HEK293 (cell line): ENCODE results near the gene UFD1.

Source experiments
- CTCF ChIA-PET: fragments of 350-600 bp; formaldehyde crosslinking; extraction: SDS; loops from one replicate; lab custom pipeline; 2021; ENCODE audit warnings: antibody characterized with exemption; lab: Yijun Ruan, JAX
- POLR2A ChIA-PET: fragments of 300-600 bp; formaldehyde crosslinking; extraction: SDS; loops from one replicate; lab custom pipeline; 2020; ENCODE audit warnings: antibody characterized with exemption, inconsistent platforms; lab: Yijun Ruan, JAX
- H3K27ac ChIP-seq: fragments of 200-500 bp; sonication (Bioruptor generic); 2 replicates; pipeline ENCODE4 v1.5.1; 2014; ENCODE audit warnings: low read depth, low read length, control low read depth, inconsistent platforms; ENCODE audit errors: extremely low read depth
- H3K36me3 ChIP-seq, 2 experiments: fragments of 200-500 bp in 1 of 2; sonication (Bioruptor generic) in 1 of 2; 1 replicate in 1 of 2; 2 replicates in 1 of 2; pipeline ENCODE4 v1.5.1; 2014 to 2017; ENCODE audit warnings: inconsistent platforms in 2 of 2, low read length in 2 of 2; ENCODE audit not compliant: control insufficient read depth in 2 of 2, insufficient read depth in 1 of 2
- H3K4me1 ChIP-seq: fragments of 200-500 bp; sonication (Bioruptor generic); 2 replicates; pipeline ENCODE4 v1.5.1; 2014; ENCODE audit warnings: mild to moderate bottlenecking, low read length, inconsistent platforms; ENCODE audit not compliant: control insufficient read depth, insufficient read depth
- H3K4me3 ChIP-seq: 2 replicates; pipeline ENCODE4 v1.5.1; 2011; ENCODE audit warnings: low read depth, mild to moderate bottlenecking, control low read depth, low read length, moderate library complexity
- H3K9me3 ChIP-seq: fragments of 200-500 bp; sonication (Bioruptor generic); 2 replicates; pipeline ENCODE4 v1.5.1; 2014; ENCODE audit warnings: low read depth, low read length, inconsistent platforms; ENCODE audit not compliant: control insufficient read depth, insufficient read depth
- GLI2 ChIP-seq: fragments of 450-650 bp; formaldehyde crosslinking; IDR thresholded peaks from 2 replicates; pipeline ENCODE4; 2017; ENCODE audit warnings: missing biosample characterization, missing genetic modification characterization, low read depth, borderline replicate concordance
- HOXD13 ChIP-seq: sonication (generic); formaldehyde crosslinking; IDR thresholded peaks from 2 replicates; pipeline ENCODE4 v1.8.0; 2022; ENCODE audit warnings: missing genetic modification reagents, borderline replicate concordance
- KLF7 ChIP-seq: fragments of 450-650 bp; formaldehyde crosslinking; IDR thresholded peaks from 2 replicates; pipeline ENCODE4 v1.5.1; 2016; ENCODE audit warnings: missing biosample characterization, missing genetic modification characterization, borderline replicate concordance
- RBAK ChIP-seq: fragments of 450-650 bp; formaldehyde crosslinking; IDR thresholded peaks from 2 replicates; pipeline ENCODE4 v1.5.1; 2016; ENCODE audit warnings: missing biosample characterization, missing genetic modification characterization
- SCRT1 ChIP-seq: fragments of 450-650 bp; formaldehyde crosslinking; IDR thresholded peaks from 2 replicates; pipeline ENCODE4 v1.5.1; 2016; ENCODE audit warnings: missing biosample characterization, missing genetic modification characterization, borderline replicate concordance
- ZBTB21 ChIP-seq: fragments of 450-650 bp; formaldehyde crosslinking; IDR thresholded peaks from 2 replicates; pipeline ENCODE4 v1.5.1; 2017; ENCODE audit warnings: missing biosample characterization, missing genetic modification characterization
- ZNF140 ChIP-seq: fragments of 450-650 bp; formaldehyde crosslinking; IDR thresholded peaks from 2 replicates; pipeline ENCODE4 v1.5.1; 2016; ENCODE audit warnings: missing biosample characterization, missing genetic modification characterization
- ZNF146 ChIP-seq: fragments of 450-650 bp; formaldehyde crosslinking; IDR thresholded peaks from 2 replicates; pipeline ENCODE4 v1.5.1; 2016; ENCODE audit warnings: missing biosample characterization, missing genetic modification characterization
- ZNF157 ChIP-seq: fragments of 450-650 bp; formaldehyde crosslinking; IDR thresholded peaks from 2 replicates; pipeline ENCODE4 v1.5.1; 2016; ENCODE audit warnings: missing biosample characterization, missing genetic modification characterization
- ZNF214 ChIP-seq: fragments of 450-650 bp; formaldehyde crosslinking; IDR thresholded peaks from 2 replicates; pipeline ENCODE4 v1.5.1; 2017; ENCODE audit warnings: missing biosample characterization, mild to moderate bottlenecking, missing genetic modification characterization, borderline replicate concordance
- ZNF239 ChIP-seq: fragments of 450-650 bp; formaldehyde crosslinking; IDR thresholded peaks from 2 replicates; pipeline ENCODE4 v1.5.1; 2016; ENCODE audit warnings: missing biosample characterization, missing genetic modification characterization
- ZNF274 ChIP-seq, 2 experiments: fragments of 200-500 bp in 1 of 2; fragments of 450-650 bp in 1 of 2; sonication (Bioruptor generic) in 1 of 2; formaldehyde crosslinking in 1 of 2; IDR thresholded peaks; 2 replicates each; pipeline versions ENCODE4 v1.5.1 to v1.6.1; 2014 to 2016; ENCODE audit warnings: borderline replicate concordance in 1 of 2, inconsistent platforms in 1 of 2, low read length in 1 of 2, missing biosample characterization in 1 of 2, missing genetic modification characterization in 1 of 2
- ZNF302 ChIP-seq: fragments of 450-650 bp; formaldehyde crosslinking; IDR thresholded peaks from 2 replicates; pipeline ENCODE4 v1.5.1; 2016; ENCODE audit warnings: missing biosample characterization, missing genetic modification characterization, low read depth
- ZNF335 ChIP-seq: fragments of 450-650 bp; formaldehyde crosslinking; conservative IDR thresholded peaks from 2 replicates; pipeline ENCODE4 v1.5.1; 2016; ENCODE audit warnings: missing biosample characterization, missing genetic modification characterization
- ZNF341 ChIP-seq: fragments of 450-650 bp; formaldehyde crosslinking; IDR thresholded peaks from 2 replicates; pipeline ENCODE4; 2016; ENCODE audit warnings: low read depth, missing biosample characterization, missing genetic modification characterization
- ZNF585B ChIP-seq: fragments of 450-650 bp; formaldehyde crosslinking; IDR thresholded peaks from 2 replicates; pipeline ENCODE4 v1.5.1; 2016; ENCODE audit warnings: missing biosample characterization, missing genetic modification characterization
- ZNF654 ChIP-seq: fragments of 450-650 bp; formaldehyde crosslinking; IDR thresholded peaks from 2 replicates; pipeline ENCODE4 v1.5.1; 2016; ENCODE audit warnings: low read depth, missing biosample characterization, missing genetic modification characterization
- ZNF660 ChIP-seq: fragments of 450-650 bp; IDR thresholded peaks from 2 replicates; pipeline ENCODE4 v1.5.1; 2018; ENCODE audit warnings: missing biosample characterization, mild to moderate bottlenecking, missing genetic modification characterization
- ZNF707 ChIP-seq: fragments of 450-650 bp; formaldehyde crosslinking; IDR thresholded peaks from 2 replicates; pipeline ENCODE4 v1.5.1; 2016; ENCODE audit warnings: missing biosample characterization, missing genetic modification characterization
- ZNF776 ChIP-seq: fragments of 450-650 bp; formaldehyde crosslinking; IDR thresholded peaks from 2 replicates; pipeline ENCODE4 v1.5.0; 2017; ENCODE audit warnings: missing biosample characterization, missing genetic modification characterization, borderline replicate concordance
- ZNF792 ChIP-seq: fragments of 450-650 bp; formaldehyde crosslinking; IDR thresholded peaks from 2 replicates; pipeline ENCODE4 v1.5.1; 2016; ENCODE audit warnings: missing biosample characterization, missing genetic modification characterization
- TF ChIP-seq, protein P1 (sequence below): fragments of 450-650 bp; formaldehyde crosslinking; IDR thresholded peaks from 2 replicates; pipeline ENCODE4 v1.5.1; 2016; ENCODE audit warnings: missing biosample characterization, missing genetic modification characterization
- TF ChIP-seq, protein P2 (sequence below): fragments of 450-650 bp; formaldehyde crosslinking; IDR thresholded peaks from 2 replicates; pipeline ENCODE4 v1.5.1; 2016; ENCODE audit warnings: missing biosample characterization, missing genetic modification characterization
- TF ChIP-seq, protein P3 (sequence below): fragments of 450-650 bp; formaldehyde crosslinking; IDR thresholded peaks from 2 replicates; pipeline ENCODE4 v1.5.1; 2016; ENCODE audit warnings: missing biosample characterization, missing genetic modification characterization, borderline replicate concordance
- TF ChIP-seq, protein P4 (sequence below): fragments of 450-650 bp; formaldehyde crosslinking; IDR thresholded peaks from 2 replicates; pipeline ENCODE4 v1.5.0; 2017; ENCODE audit warnings: missing biosample characterization, missing genetic modification characterization, borderline replicate concordance

Gene UFD1

DNA sequence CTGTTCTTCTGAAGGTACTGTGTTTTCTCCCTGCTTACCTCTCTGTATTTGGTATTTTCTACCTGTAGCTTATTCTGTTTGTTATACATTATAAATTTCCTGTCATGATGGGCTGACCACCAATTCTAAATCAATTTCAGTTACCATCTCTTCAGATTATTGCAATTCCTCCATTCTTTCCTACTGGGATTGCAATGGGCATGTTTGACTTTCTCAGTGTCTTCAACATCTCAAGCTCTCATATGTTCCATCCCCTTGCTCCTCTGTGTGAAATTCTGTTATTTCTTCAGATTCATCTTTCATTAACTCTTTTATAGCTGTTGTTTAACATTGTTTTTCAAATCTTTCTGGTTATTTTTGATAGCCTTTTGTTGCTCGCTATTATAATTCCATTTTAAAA, 16.0 kb downstream of the UFD1 start:
- H3K4me1 ChIP-seq = no peaks in the 10 kb centered on the region
- ChIA-PET POLR2A (interaction anchor here (1.5 kb wide), 1 partner anchor 17 kb away, joined by 3 read pairs; the partner anchor contains the start of gene CDC45), CTCF (interaction anchor here (0.6 to 5.8 kb wide), 4 partner anchors 9 to 17 kb away, joined by 3 to 27 read pairs (median 6); partner anchors contain the start of gene UFD1)
- no peak overlapping the region for H3K4me3 ChIP-seq
- no peaks in the 10 kb centered on the region for H3K9me3 ChIP-seq
- TF ChIP-seq ZBTB21 (no peak), ZNF302 (tag by site-specific recombination) (no peak), ZNF214 (tag by site-specific recombination) (no peak), ZNF792 (tag by site-specific recombination) (no peak), KLF7 (tag by site-specific recombination) (no peak), ZNF335 (tag by site-specific recombination) (no peak), ZNF341 (tag by site-specific recombination) (no peak), ZNF239 (tag by site-specific recombination) (no peak), ZNF140 (no peak), ZNF654 (tag by site-specific recombination) (no peak), ZNF707 (tag by site-specific recombination) (no peak), ZNF146 (no peak), ZNF157 (no peak)
- TF ChIP-seq, protein P1, sequence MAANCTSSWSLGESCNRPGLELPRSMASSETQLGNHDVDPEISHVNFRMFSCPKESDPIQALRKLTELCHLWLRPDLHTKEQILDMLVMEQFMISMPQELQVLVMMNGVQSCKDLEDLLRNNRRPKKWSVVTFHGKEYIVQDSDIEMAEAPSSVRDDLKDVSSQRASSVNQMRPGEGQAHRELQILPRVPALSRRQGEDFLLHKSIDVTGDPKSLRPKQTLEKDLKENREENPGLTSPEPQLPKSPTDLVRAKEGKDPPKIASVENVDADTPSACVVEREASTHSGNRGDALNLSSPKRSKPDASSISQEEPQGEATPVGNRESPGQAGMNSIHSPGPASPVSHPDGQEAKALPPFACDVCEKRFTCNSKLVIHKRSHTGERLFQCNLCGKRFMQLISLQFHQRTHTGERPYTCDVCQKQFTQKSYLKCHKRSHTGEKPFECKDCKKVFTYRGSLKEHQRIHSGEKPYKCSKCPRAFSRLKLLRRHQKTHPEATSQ (tag by site-specific recombination) = no peak
- H3K36me3 ChIP-seq = peaks cover 14 to 96% of the 10 kb centered on the region in 2 experiments; a peak in 2 of 3 replicates
- no peak overlapping the region for H3K27ac ChIP-seq

DNA sequence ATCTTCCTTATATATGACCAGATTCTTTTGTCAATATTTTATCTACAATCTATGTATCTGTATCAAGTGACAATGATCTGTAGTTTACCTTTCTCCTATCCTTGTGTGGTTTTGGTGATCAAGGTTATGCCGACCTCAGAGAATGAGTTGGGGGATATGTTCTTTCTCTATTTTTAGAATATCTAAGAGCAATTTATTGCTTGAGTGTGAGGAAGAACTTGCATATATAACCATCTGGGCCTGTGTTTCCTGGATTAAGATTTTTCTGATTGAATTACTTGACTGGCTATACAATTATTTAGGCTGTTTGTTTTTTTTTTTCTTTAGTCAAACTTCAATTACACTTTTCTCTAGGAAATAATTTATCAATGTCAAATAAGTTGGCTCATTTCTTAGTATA, 17.5 kb downstream of the UFD1 start:
- CTCF ChIA-PET = interaction anchor here (0.8 to 5.8 kb wide), 2 partner anchors 13 to 168 kb away, joined by 3 to 27 read pairs; no protein-coding TSS in a partner anchor
- POLR2A ChIA-PET = no interaction called here
- Histone ChIP-seq H3K9me3 (no peaks in the 10 kb centered on the region), H3K4me3 (no peak overlapping the region), H3K4me1 (no peaks in the 10 kb centered on the region), H3K27ac (no peak overlapping the region), H3K36me3 (peaks cover 12 to 96% of the 10 kb centered on the region in 2 experiments; a peak in 2 of 3 replicates)
- TF ChIP-seq ZNF707 (tag by site-specific recombination) (no peak), ZNF776 (tag by site-specific recombination) (no peak), ZNF302 (tag by site-specific recombination) (no peak), HOXD13 (CRISPR knock-in tag) (no peak), ZNF660 (tag by site-specific recombination) (no peak), SCRT1 (tag by site-specific recombination) (no peak), GLI2 (tag by site-specific recombination) (no peak), RBAK (tag by site-specific recombination) (no peak), ZNF585B (tag by site-specific recombination) (no peak), ZNF274 (IDR thresholded peaks at IDR 0.05; ENCODE audit: low read length) (no peak), ZNF274 (tag by site-specific recombination; IDR thresholded peaks at IDR 0.05; ENCODE audit: borderline replicate concordance) (no peak)
- TF ChIP-seq, protein P2, sequence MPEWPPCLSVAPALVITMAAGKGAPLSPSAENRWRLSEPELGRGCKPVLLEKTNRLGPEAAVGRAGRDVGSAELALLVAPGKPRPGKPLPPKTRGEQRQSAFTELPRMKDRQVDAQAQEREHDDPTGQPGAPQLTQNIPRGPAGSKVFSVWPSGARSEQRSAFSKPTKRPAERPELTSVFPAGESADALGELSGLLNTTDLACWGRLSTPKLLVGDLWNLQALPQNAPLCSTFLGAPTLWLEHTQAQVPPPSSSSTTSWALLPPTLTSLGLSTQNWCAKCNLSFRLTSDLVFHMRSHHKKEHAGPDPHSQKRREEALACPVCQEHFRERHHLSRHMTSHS (tag by site-specific recombination) = no peak
- TF ChIP-seq, protein P3, sequence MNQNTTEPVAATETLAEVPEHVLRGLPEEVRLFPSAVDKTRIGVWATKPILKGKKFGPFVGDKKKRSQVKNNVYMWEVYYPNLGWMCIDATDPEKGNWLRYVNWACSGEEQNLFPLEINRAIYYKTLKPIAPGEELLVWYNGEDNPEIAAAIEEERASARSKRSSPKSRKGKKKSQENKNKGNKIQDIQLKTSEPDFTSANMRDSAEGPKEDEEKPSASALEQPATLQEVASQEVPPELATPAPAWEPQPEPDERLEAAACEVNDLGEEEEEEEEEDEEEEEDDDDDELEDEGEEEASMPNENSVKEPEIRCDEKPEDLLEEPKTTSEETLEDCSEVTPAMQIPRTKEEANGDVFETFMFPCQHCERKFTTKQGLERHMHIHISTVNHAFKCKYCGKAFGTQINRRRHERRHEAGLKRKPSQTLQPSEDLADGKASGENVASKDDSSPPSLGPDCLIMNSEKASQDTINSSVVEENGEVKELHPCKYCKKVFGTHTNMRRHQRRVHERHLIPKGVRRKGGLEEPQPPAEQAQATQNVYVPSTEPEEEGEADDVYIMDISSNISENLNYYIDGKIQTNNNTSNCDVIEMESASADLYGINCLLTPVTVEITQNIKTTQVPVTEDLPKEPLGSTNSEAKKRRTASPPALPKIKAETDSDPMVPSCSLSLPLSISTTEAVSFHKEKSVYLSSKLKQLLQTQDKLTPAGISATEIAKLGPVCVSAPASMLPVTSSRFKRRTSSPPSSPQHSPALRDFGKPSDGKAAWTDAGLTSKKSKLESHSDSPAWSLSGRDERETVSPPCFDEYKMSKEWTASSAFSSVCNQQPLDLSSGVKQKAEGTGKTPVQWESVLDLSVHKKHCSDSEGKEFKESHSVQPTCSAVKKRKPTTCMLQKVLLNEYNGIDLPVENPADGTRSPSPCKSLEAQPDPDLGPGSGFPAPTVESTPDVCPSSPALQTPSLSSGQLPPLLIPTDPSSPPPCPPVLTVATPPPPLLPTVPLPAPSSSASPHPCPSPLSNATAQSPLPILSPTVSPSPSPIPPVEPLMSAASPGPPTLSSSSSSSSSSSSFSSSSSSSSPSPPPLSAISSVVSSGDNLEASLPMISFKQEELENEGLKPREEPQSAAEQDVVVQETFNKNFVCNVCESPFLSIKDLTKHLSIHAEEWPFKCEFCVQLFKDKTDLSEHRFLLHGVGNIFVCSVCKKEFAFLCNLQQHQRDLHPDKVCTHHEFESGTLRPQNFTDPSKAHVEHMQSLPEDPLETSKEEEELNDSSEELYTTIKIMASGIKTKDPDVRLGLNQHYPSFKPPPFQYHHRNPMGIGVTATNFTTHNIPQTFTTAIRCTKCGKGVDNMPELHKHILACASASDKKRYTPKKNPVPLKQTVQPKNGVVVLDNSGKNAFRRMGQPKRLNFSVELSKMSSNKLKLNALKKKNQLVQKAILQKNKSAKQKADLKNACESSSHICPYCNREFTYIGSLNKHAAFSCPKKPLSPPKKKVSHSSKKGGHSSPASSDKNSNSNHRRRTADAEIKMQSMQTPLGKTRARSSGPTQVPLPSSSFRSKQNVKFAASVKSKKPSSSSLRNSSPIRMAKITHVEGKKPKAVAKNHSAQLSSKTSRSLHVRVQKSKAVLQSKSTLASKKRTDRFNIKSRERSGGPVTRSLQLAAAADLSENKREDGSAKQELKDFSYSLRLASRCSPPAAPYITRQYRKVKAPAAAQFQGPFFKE (tag by site-specific recombination) = no peak
- TF ChIP-seq, protein P4, sequence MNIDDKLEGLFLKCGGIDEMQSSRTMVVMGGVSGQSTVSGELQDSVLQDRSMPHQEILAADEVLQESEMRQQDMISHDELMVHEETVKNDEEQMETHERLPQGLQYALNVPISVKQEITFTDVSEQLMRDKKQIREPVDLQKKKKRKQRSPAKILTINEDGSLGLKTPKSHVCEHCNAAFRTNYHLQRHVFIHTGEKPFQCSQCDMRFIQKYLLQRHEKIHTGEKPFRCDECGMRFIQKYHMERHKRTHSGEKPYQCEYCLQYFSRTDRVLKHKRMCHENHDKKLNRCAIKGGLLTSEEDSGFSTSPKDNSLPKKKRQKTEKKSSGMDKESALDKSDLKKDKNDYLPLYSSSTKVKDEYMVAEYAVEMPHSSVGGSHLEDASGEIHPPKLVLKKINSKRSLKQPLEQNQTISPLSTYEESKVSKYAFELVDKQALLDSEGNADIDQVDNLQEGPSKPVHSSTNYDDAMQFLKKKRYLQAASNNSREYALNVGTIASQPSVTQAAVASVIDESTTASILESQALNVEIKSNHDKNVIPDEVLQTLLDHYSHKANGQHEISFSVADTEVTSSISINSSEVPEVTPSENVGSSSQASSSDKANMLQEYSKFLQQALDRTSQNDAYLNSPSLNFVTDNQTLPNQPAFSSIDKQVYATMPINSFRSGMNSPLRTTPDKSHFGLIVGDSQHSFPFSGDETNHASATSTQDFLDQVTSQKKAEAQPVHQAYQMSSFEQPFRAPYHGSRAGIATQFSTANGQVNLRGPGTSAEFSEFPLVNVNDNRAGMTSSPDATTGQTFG (tag by site-specific recombination) = no peak
